Measurements from ENCODE around the gene CHRDL2. TPM values are rescaled to one million over a fixed set of nuclear protein-coding genes. Genes with fewer than 3 reads are reported as not detected.

The CHRDL2 gene
- total RNA-seq, 3 donors from 2014 or later (not counting 1 experiment from before 2014, with no cell fraction given): not detected

DNA sequence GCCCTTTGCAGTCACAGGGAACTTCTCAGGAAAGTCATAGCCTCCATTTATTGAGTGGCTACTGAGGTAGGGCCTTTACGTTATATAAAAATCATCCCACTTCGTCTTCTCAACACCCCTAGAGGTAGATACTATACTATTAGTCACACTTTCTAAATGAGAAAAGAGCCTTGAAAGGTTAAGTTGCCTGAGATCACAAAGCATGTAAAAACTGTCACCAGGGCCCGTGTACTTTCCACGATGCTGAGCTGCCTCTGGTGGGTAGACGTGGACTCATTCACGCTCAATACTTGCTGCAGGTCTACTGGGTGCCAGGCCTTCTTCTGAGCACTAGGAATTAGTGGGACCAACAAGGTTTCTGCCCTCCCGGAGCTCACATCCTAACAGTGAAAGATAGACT, 16.3 kb downstream of the CHRDL2 start:
- H3K27me3 Mint-ChIP-seq (ENCODE audit: low read depth in 2 of 2): no peaks in the 10 kb centered on the region
- no peaks in the 10 kb centered on the region for H3K27me3 ChIP-seq (ENCODE audit: control insufficient read depth, insufficient read depth, low read length)
- H3K4me3 ChIP-seq (ENCODE audit: low read length): no peak overlapping the region
- DNase-seq (no peak), ATAC-seq (no peak)
- H3K4me1 Mint-ChIP-seq: no peaks in the 10 kb centered on the region
- WGBS (ENCODE audit: insufficient coverage): 87% methylated on average over 5 of the region's 7 CpGs
- H3K9me3 Mint-ChIP-seq: no peaks in the 10 kb centered on the region
- TF ChIP-seq, protein P1, sequence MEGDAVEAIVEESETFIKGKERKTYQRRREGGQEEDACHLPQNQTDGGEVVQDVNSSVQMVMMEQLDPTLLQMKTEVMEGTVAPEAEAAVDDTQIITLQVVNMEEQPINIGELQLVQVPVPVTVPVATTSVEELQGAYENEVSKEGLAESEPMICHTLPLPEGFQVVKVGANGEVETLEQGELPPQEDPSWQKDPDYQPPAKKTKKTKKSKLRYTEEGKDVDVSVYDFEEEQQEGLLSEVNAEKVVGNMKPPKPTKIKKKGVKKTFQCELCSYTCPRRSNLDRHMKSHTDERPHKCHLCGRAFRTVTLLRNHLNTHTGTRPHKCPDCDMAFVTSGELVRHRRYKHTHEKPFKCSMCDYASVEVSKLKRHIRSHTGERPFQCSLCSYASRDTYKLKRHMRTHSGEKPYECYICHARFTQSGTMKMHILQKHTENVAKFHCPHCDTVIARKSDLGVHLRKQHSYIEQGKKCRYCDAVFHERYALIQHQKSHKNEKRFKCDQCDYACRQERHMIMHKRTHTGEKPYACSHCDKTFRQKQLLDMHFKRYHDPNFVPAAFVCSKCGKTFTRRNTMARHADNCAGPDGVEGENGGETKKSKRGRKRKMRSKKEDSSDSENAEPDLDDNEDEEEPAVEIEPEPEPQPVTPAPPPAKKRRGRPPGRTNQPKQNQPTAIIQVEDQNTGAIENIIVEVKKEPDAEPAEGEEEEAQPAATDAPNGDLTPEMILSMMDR (IDR thresholded peaks at IDR 0.05): no peak
- H3K9me3 ChIP-seq (ENCODE audit: control insufficient read depth, insufficient read depth, low read length): no peaks in the 10 kb centered on the region
- H3K4me3 Mint-ChIP-seq: no peak overlapping the region
- no peaks in the 10 kb centered on the region for H3K4me1 ChIP-seq (ENCODE audit: control insufficient read depth, insufficient read depth, low read length)
- no peaks in the 10 kb centered on the region for H3K36me3 Mint-ChIP-seq
- no peak overlapping the region for H3K27ac Mint-ChIP-seq
- H3K27ac ChIP-seq (ENCODE audit: low read length): no peak overlapping the region
- H3K36me3 ChIP-seq (ENCODE audit: control insufficient read depth, insufficient read depth, low read length): no peaks in the 10 kb centered on the region
- intact Hi-C loops (cut with micrococcal nuclease): no loop called here

DNA sequence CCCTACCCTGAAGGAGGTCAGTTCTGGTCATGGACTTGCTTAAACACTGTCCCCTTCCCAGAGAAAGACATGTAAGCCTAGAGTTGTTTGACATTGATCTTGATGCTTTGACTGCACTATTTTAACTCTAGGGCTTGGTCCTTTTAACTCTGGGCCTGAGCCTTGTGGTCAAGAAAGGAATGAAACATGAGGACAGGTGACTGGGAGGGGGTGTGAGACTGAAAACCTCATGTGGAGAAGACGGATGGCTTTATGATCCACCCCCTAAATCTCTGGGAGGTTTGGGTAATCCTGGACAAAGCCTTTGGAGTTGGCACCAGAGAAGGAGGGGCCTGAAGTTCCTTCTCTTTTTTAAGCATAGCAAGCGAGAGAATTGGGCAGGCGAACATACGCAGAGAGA, 17.5 kb downstream of the CHRDL2 start:
- WGBS (ENCODE audit: insufficient coverage): 76% methylated on average over 4 of the region's 4 CpGs
- DNase-seq: no peak
- no peak for ATAC-seq
- H3K36me3 Mint-ChIP-seq: no peaks in the 10 kb centered on the region
- H3K27me3 ChIP-seq (ENCODE audit: control insufficient read depth, insufficient read depth, low read length): no peaks in the 10 kb centered on the region
- H3K27me3 Mint-ChIP-seq (ENCODE audit: low read depth in 2 of 2): no peaks in the 10 kb centered on the region
- no peaks in the 10 kb centered on the region for H3K4me1 Mint-ChIP-seq
- intact Hi-C loops (cut with micrococcal nuclease): no loop called here
- no peaks in the 10 kb centered on the region for H3K9me3 Mint-ChIP-seq
- no peaks in the 10 kb centered on the region for H3K9me3 ChIP-seq (ENCODE audit: control insufficient read depth, insufficient read depth, low read length)
- no peaks in the 10 kb centered on the region for H3K36me3 ChIP-seq (ENCODE audit: control insufficient read depth, insufficient read depth, low read length)
- H3K4me3 ChIP-seq (ENCODE audit: low read length): no peak overlapping the region
- H3K27ac ChIP-seq (ENCODE audit: low read length): no peak overlapping the region
- TF ChIP-seq, protein P1 (IDR thresholded peaks at IDR 0.05): no peak
- H3K4me1 ChIP-seq (ENCODE audit: control insufficient read depth, insufficient read depth, low read length): no peaks in the 10 kb centered on the region
- no peak overlapping the region for H3K4me3 Mint-ChIP-seq
- no peak overlapping the region for H3K27ac Mint-ChIP-seq

DNA sequence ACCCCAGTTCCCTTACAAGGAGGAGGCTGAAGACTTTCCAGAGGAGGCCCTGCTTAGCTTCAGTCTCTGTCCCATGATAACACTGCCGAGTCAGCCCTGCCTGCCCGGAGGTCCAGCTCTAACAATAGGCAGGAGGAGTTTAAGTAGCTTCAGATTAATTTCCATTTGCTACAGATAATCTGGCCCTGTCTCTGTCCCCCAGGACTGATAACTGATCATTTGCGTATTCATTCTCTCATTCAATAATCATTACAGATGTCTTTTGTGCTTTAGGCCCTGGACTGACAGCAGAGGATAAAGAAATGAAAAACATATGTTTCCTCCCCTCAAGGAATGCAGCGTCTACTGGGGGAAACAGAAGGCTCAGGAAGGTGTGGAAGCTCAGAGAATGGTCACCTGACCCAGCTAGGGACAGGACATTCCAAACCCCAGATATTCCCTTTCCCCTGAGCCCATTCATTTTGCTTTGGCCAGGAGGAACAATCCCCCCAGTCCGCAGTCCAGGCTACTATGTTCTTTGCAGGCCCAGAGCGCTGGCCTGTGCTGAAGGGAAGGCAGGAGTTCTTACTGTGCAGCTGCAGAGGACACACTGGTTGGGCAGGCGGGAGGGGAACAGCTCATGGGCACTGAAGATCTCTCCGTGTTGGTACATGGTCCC, 20.8 kb downstream of the CHRDL2 start:
- intact Hi-C loops (cut with micrococcal nuclease): no loop called here

More for the DNA sequence above, 20.8 kb downstream of the CHRDL2 start:
- Mint-ChIP-seq H3K27ac (no peak overlapping the region), H3K4me1 (no peaks in the 10 kb centered on the region), H3K9me3 (no peaks in the 10 kb centered on the region), H3K27me3 (ENCODE audit: low read depth in 2 of 2) (no peaks in the 10 kb centered on the region), H3K36me3 (no peaks in the 10 kb centered on the region), H3K4me3 (no peak overlapping the region)
- Histone ChIP-seq H3K9me3 (ENCODE audit: control insufficient read depth, insufficient read depth, low read length) (no peaks in the 10 kb centered on the region), H3K36me3 (ENCODE audit: control insufficient read depth, insufficient read depth, low read length) (no peaks in the 10 kb centered on the region), H3K27me3 (ENCODE audit: control insufficient read depth, insufficient read depth, low read length) (no peaks in the 10 kb centered on the region), H3K27ac (ENCODE audit: low read length) (no peak overlapping the region), H3K4me1 (ENCODE audit: control insufficient read depth, insufficient read depth, low read length) (no peaks in the 10 kb centered on the region), H3K4me3 (ENCODE audit: low read length) (no peak overlapping the region)
- ATAC-seq (no peak), DNase-seq (no peak)
- TF ChIP-seq, protein P1 (IDR thresholded peaks at IDR 0.05): no peak
- 76% methylated on average over 8 of the region's 8 CpGs for WGBS (ENCODE audit: insufficient coverage)

Data from natural killer cell (primary cell).